GM11168 (cell line): Measurements from ENCODE around the gene ORM2.
"Not testable (repeated sequence)": the region's sequence is repeated elsewhere in the genome, so short reads cannot be mapped to it uniquely, and the experiment has no call there.

ENCODE experiments used
- in situ Hi-C: fragments of 300-500 bp; cut with MboI; formaldehyde crosslinking; loops from one replicate; pipeline ENCODE4 v1.12.0; 2022; ENCODE audit warnings: low sequenced_read_pairs; ENCODE audit not compliant: unreplicated experiment

The ORM2 gene

DNA sequence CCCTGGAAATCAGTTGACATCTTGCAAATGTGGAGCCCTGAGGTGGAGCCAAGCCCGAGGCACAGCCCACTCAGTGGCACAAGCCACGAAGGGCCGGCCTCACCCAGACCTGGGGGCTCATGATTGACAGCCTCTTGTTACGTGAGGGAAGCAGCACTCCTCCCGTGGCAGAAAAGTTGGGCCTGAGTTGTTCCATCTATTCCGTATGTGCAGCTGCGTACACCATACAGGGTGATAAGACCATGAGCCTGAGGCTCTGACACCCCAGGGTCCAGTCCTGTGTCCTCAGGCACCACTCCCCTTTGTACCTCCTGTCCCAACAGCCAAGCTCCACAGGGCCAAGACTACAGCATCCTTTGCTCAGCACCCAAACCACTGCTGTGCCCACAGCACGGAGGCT lies 1.9 kb upstream of the ORM2 start:
- in situ Hi-C loops = no loop called here

DNA sequence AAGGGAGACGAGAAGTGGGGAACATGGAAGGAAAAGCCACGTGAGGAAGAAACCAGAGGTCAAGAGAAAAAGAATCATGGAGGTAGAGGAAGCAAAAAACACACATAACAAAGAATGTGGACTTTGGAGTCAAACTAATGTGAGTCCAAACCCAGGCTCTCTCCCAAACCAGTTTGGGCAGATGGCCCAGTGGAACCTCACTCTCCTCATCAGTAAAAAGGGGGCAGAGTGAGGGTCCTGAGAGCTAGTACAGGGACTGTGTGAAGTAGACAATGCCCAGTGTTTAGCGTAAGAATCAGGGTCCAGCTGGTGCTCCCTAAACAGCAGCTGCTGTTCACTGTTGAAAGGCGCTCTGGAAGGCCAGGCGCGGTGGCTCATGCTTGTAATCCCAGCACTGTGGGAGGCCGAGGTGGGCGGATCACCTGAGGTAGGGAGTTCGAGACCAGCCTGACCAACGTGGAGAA lies 1.3 kb upstream of the ORM2 start:
- in situ Hi-C loops = not testable (repeated sequence)

DNA sequence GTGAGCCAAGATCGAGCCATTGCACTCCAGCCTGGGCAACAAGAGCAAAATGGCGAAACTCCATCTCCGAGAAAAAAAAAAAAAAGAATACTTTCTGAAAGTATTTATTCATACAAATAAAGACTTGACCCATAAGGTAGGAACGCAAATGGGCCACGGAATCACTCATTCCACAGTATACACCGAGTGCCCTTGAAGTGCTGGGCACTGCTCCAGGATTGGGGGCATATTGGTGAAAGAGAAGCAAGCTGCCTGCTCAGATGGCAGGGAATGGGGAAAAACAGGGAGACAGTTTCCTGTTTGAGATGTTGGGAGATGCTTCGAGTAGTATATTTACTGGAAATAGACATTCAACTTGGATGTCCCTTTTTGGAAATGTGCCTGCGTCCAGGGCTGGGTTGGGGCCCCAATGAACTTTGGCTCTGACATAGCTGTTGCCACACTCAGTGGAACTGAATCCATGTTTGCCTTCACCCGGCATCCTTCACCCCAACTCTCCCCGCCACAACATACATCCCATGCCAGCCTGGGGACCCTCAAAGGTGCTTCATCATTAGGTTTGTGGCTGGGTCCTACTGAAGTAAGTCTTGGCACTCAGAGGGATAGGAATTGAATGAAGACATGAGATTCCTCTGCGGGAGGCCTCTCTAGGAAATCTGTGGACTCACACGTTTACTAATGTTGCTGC lies 588 bp upstream of the ORM2 start:
- in situ Hi-C loops = not testable (repeated sequence)

DNA sequence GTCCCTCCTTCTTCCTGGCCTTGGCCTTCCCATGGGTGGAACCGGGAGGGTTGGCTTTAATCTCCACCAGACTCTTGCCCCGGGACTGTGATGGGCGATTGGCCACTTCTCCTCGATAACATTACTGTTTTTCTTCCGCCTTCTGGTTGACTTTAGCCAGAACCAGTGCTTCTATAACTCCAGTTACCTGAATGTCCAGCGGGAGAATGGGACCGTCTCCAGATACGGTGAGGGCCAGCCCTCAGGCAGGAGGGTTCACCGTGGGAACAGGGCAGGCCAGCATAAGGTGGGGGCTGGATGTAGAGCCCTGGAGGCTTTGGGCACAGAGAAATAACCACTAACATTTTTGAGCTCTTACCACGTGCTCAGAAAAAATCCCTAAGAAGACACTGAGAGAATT lies 967 bp downstream of the ORM2 start:
- in situ Hi-C loops = no loop called here

- in situ Hi-C loops = not testable (repeated sequence)
Measured at GRCh38 chr9:114331229-114332195, 1.8 kb downstream of the ORM2 start.

DNA sequence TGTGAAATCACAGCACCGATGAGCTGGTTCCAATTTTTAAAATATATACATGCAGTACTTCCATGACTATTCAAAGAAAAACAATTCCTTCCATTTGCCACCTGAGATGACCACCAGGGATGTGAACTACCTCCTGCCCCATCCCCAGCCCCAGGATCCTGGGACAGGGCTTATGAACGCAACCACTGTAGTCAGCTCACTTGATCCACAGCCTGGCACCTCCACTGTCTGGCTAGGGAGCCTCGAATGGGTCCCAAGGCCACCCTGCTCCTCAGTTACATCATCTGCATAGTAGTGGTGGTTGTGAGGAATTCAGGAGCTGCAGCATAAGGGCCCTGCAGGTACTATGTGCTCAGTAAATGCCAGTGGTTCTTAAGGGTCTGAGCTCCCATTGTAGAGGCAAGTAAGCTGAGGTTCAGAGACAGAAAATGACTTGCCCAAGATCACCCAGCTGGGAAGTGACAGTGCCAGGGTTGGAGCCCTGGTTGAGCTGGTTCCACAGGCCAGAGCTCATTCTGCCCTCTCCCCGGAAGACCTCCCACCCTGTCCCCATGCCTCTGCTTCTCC lies 2.9 kb downstream of the ORM2 start:
- in situ Hi-C loops = not testable (repeated sequence)

DNA sequence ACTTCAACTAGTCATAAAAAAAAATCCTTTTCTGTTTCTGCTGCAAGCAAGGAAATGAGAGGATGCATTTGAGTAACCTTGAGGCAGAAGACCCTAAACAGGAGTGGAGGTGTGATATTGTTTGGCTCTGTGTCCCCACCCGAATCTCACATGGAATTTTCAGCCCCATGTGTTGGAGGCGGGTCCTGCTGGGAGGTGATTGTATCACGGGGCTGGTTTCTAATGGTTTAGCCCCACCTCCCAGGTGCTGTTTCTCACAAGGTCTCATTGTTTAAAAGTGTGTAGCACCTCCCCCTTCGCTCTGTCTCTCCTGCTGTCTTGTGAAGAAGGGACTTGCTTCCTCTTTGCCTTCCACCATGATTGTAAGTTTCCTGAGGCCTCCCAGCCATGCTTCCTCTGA lies 4.0 kb downstream of the ORM2 start:
- in situ Hi-C loops = not testable (repeated sequence)

DNA sequence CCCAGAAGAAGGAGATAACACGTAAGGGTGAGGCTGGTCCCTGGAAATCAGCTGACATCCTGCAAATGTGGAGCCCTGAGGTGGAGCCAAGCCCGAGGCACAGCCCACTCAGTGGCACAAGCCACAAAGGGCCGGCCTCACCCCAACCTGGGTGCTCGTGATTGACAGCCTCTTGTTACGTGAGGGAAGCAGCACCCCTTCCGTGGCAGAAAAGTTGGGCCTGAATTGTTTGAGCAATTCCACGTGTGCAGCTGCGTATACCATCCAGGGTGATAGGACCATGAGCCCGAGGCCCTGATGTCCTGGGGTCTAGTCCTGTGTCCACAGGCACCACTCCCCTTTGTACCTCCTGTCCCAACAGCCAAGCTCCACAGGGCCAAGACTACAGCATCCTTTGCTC lies 4.8 kb downstream of the ORM2 start:
- in situ Hi-C loops = no loop called here

DNA sequence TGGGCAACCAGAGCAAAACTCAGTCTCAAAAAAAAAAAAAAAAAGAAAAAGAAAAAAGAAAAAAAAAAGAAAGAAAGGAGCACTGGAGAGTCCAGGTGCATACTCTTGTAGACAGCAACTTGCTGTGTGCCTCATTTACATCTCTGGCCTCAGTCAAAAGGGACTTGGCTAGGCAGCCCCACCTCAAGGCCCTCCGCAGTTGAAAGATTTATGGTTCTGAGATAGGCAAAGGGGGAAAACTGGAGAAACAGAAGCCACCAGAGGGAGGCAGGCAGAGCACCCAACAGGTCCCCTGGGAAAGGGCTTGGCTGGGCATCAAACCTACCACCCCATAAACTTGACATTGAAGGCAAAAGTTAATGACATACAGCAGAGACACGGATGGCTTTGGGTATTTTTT lies 6.1 kb downstream of the ORM2 start:
- in situ Hi-C loops = no loop called here

DNA sequence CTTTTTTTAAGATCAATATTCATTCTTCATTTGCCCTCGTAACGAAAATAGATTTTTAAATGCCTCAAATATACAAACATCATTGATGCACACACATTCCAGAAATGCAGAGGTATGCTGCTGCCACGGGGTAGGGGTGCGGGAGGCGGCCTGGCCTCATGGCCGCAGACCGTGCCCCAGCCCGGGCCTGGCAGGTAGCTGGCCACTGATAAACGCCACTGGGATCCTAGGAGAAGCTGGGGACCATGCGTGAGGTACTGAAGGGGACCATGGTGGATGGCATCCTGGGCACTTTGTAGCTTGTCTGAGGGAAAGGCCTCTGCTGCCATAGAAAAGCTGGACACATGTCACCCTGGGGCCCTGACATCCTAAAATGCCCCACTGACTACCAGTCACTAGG lies 6.5 kb downstream of the ORM2 start:
- in situ Hi-C loops = no loop called here

DNA sequence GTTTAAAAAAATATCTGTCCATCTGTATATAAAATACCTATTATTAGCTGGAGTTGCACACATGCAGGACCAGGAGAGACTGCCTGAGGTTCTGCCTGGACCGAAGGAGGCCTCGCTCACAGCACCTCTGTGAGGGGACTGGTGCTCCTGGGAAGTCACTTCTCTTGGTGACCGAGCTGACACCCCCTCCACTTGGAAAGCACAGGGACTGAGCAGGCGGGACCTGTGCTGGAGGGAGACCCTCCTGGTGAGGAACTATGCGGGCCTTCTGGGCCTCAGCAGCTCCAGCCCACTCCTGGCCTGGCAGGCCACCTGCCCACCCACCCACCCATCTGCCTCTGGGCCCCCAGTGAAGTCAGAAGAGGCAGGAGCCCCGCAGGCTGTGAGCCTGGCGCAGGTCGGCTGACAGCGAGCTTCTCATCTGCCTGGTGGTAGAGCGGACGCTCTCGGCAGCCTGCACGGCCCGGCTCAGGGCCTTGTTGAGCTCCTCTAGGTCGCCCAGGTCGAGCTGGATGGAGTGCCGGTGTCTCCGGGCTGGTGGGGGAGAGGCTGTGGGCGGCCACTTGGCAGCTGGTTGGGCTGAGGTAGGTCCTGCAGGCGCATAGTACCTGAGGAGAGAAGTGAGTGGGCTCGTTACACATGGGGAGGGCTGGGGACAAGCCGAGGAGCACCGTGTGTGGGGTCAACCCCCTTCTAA lies 7.2 kb downstream of the ORM2 start:
- in situ Hi-C loops = no loop called here

GRCh38 chr9:114338187-114338586 lies 8.5 kb downstream of the ORM2 start:
- in situ Hi-C loops = no loop called here

- in situ Hi-C loops = no loop called here
Measured at GRCh38 chr9:114339130-114339908, 9.7 kb downstream of the ORM2 start.

DNA sequence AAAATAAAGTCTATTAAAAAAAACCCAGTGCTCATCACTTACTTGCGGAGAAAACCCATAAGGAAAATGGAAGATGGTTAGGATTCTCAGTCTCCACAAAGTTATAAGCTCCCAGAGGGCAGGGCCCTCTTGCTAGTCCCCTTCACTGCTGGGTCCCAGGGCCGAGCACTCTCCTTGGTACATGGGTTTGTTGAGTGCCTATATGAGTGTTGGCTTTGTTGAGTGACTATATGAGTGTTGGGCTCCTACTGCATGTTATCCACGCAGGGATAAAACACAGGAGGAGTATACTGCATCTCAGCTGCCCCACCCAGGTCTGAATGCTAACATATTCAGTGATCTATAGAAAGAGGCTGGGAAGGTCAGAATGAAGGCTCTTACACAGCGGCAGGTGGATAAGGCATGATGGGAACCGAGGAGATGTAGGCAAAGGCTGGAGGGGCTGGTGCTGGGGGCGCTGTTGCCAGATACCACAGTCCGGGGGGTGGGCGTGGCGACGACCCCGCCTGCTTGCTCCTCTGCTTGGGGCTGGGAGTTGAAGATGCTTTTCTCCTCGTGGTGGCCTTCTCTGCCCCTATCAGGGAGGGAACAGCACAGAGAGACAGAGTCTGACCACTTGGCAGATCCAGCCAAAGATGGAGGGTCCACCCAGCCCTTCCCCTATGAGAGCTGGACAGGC lies 11.6 kb downstream of the ORM2 start:
- in situ Hi-C loops = no loop called here

DNA sequence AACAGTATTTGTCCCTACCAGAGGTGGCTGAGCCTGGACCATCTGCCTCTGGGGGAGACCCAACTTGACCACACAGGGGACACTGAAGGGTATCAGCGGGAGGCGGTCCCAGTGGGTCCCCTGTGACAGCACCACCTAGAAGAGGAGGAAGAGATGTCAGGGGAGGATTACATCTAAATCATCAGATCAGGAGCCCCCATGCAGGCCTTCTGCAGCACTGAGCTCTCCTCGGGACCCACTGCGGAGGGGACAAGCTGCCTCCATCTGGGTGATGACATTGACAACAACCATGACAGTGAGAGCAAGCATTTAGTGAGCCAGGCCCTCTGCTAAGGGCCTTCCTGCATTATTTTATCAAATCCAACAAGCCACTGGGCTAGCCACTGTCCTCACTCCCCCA lies 12.3 kb downstream of the ORM2 start:
- in situ Hi-C loops = no loop called here

- in situ Hi-C loops = no loop called here
Measured at GRCh38 chr9:114342755-114343440, 13.2 kb downstream of the ORM2 start.

DNA sequence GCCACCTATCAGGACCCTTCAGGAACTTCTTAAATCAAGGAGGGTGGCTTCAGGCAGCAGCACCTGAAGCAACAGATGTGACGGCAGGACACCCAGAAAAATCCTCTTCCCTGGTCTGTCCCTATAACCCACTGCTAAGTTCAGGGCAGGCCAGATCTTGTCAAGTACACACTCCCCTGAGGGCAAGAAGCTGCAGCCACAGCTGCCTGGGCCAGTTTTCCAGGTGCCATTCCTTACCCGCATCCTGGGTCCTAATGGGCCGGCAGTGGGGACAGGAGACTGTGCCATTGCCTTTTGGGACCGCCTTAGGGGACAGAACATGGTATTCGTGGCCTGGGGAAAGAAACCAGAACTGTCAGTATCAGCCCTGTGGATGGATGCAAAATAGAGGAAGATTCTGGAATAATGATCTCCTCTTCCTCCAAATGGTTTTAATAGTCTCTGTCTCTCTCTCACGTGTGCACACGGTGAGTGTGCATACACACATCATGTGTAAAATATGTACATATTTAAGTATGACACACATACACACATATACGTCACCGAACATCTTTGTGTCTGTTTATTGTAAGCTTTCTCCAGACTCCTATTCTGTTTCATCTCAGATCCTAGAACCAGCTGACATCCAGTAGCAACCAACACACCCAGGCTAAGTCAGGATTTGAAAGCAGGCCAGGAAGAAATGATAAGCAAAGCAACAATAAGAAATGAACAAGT lies 14.0 kb downstream of the ORM2 start:
- in situ Hi-C loops = no loop called here

DNA sequence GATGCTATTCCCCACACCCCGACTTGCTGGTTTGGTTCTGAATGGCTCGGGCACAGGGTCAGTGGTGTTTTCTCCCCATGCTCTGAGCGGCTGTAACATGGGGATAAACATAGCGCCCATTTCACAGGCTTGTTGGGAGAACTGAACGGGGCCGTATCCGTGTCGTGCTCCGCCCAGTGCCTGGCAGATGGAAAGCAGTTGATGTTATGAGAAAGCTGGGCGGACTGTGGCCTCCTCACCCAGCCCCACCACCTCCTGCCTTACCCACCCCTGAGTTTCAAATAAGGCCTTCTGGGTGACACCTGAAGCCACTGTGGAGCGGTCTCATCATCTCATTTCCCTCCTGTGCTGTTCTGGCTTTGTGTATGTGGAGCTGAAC lies 14.5 kb downstream of the ORM2 start:
- in situ Hi-C loops = no loop called here
